ENCODE measurements around the gene CEACAM3.

DNA sequence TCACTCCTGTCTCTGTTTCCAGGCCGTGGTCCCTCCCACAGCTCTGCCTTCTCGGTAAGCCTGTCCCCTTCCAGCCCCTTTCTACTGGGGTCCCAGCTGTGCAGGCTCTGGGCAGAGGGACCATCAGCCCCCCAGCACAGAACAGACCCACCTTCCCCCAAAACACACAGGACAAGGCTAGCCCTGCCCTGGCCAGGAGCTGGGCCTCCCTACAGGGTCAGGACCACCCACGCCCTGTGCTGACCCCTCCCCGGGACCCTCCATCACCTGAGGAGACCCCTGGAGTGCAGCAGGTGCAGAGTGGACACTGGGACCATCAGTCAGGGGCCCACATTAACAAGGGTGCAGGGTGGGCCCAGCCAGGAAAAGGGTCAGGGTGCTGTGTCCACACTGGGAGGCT is 13.9 kb downstream of the CEACAM3 start:
- TF ChIP-seq, protein P1, sequence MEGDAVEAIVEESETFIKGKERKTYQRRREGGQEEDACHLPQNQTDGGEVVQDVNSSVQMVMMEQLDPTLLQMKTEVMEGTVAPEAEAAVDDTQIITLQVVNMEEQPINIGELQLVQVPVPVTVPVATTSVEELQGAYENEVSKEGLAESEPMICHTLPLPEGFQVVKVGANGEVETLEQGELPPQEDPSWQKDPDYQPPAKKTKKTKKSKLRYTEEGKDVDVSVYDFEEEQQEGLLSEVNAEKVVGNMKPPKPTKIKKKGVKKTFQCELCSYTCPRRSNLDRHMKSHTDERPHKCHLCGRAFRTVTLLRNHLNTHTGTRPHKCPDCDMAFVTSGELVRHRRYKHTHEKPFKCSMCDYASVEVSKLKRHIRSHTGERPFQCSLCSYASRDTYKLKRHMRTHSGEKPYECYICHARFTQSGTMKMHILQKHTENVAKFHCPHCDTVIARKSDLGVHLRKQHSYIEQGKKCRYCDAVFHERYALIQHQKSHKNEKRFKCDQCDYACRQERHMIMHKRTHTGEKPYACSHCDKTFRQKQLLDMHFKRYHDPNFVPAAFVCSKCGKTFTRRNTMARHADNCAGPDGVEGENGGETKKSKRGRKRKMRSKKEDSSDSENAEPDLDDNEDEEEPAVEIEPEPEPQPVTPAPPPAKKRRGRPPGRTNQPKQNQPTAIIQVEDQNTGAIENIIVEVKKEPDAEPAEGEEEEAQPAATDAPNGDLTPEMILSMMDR (IDR thresholded peaks at IDR 0.05 in 2 of 3, conservative IDR thresholded peaks at IDR 0.05 in 1 of 3; ENCODE audit: insufficient read depth in 2 of 3, low read depth in 1 of 3, low read length in 3 of 3) = no peak
- TF ChIP-seq THAP7 (CRISPR knock-in tag; IDR thresholded peaks at IDR 0.05) (no peak), MAFF (IDR thresholded peaks at IDR 0.05; ENCODE audit: low read length) (no peak), ZNF133 (CRISPR knock-in tag; IDR thresholded peaks at IDR 0.05) (no peak), HDAC3 (IDR thresholded peaks at IDR 0.05; ENCODE audit: borderline replicate concordance, partially characterized antibody) (no peak), RAD21 (CRISPR knock-in tag; conservative IDR thresholded peaks at IDR 0.05 in 1 of 2, IDR thresholded peaks at IDR 0.05 in 1 of 2) (no peak), NFIC (IDR thresholded peaks at IDR 0.05) (no peak), ELF4 (CRISPR knock-in tag; IDR thresholded peaks at IDR 0.05) (no peak), PHB (CRISPR knock-in tag; IDR thresholded peaks at IDR 0.05) (no peak)

All from K562 (cell line).